ENCODE data around the gene KDM2B. TPM values are rescaled to one million over a fixed set of nuclear protein-coding genes. Genes with fewer than 3 reads are reported as not detected.

Gene KDM2B
- polyA plus RNA-seq, 1 donor from 2014 or later = 85.5 TPM

DNA sequence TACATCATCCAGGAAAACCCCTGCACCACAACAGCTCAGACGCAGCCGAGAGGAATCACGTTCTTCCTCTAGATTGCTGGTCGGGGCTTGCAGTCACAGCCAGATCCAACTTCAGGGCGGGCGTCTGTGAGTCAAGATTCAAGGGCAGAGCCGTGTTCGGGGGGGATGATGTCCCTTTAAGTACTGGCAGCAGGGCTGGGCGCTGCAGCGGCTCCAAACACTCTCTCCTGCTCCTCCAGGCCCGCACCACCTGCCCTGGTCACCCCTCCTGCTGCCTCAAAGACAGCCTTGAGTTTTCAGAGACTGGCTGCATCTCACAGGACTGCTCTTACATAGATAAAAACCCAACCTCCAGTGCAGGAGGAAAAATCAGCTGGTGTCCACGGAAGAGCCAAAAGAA, 68.3 kb downstream of the KDM2B start:
- Histone ChIP-seq H2AFZ (ENCODE audit: low read depth, low read length) (no peak overlapping the region), H3K79me2 (replicated peaks; ENCODE audit: insufficient read depth, low read length) (no peaks in the 10 kb centered on the region), H4K20me1 (ENCODE audit: insufficient read depth) (no peaks in the 10 kb centered on the region), H3F3A (ENCODE audit: insufficient read depth, low read length, poor library complexity, severe bottlenecking) (no peaks in the 10 kb centered on the region), H3K9me2 (ENCODE audit: insufficient read depth, low read length) (no peaks in the 10 kb centered on the region), H3K9me3 (ENCODE audit: low read length) (no peaks in the 10 kb centered on the region), H3K27me3 (ENCODE audit: insufficient read depth, low read depth, low read length) (no peaks in the 10 kb centered on the region), H3K4me2 (ENCODE audit: low read length) (no peak overlapping the region), H3K36me3 (ENCODE audit: insufficient read depth, low read length) (no peaks in the 10 kb centered on the region), H3K9ac (ENCODE audit: low read length) (no peak overlapping the region), H3K4me3 (ENCODE audit: low read length) (no peak overlapping the region), H3K27ac (ENCODE audit: low read length) (no peak overlapping the region)
- TF ChIP-seq, protein P1, sequence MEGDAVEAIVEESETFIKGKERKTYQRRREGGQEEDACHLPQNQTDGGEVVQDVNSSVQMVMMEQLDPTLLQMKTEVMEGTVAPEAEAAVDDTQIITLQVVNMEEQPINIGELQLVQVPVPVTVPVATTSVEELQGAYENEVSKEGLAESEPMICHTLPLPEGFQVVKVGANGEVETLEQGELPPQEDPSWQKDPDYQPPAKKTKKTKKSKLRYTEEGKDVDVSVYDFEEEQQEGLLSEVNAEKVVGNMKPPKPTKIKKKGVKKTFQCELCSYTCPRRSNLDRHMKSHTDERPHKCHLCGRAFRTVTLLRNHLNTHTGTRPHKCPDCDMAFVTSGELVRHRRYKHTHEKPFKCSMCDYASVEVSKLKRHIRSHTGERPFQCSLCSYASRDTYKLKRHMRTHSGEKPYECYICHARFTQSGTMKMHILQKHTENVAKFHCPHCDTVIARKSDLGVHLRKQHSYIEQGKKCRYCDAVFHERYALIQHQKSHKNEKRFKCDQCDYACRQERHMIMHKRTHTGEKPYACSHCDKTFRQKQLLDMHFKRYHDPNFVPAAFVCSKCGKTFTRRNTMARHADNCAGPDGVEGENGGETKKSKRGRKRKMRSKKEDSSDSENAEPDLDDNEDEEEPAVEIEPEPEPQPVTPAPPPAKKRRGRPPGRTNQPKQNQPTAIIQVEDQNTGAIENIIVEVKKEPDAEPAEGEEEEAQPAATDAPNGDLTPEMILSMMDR (IDR thresholded peaks at IDR 0.05; ENCODE audit: poor library complexity, severe bottlenecking) = no peak
- no peak for TF ChIP-seq SMC3 (conservative IDR thresholded peaks at IDR 0.05; ENCODE audit: poor library complexity)
- TF ChIP-seq, protein P2, sequence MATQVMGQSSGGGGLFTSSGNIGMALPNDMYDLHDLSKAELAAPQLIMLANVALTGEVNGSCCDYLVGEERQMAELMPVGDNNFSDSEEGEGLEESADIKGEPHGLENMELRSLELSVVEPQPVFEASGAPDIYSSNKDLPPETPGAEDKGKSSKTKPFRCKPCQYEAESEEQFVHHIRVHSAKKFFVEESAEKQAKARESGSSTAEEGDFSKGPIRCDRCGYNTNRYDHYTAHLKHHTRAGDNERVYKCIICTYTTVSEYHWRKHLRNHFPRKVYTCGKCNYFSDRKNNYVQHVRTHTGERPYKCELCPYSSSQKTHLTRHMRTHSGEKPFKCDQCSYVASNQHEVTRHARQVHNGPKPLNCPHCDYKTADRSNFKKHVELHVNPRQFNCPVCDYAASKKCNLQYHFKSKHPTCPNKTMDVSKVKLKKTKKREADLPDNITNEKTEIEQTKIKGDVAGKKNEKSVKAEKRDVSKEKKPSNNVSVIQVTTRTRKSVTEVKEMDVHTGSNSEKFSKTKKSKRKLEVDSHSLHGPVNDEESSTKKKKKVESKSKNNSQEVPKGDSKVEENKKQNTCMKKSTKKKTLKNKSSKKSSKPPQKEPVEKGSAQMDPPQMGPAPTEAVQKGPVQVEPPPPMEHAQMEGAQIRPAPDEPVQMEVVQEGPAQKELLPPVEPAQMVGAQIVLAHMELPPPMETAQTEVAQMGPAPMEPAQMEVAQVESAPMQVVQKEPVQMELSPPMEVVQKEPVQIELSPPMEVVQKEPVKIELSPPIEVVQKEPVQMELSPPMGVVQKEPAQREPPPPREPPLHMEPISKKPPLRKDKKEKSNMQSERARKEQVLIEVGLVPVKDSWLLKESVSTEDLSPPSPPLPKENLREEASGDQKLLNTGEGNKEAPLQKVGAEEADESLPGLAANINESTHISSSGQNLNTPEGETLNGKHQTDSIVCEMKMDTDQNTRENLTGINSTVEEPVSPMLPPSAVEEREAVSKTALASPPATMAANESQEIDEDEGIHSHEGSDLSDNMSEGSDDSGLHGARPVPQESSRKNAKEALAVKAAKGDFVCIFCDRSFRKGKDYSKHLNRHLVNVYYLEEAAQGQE (IDR thresholded peaks at IDR 0.05; ENCODE audit: borderline replicate concordance) = no peak

DNA sequence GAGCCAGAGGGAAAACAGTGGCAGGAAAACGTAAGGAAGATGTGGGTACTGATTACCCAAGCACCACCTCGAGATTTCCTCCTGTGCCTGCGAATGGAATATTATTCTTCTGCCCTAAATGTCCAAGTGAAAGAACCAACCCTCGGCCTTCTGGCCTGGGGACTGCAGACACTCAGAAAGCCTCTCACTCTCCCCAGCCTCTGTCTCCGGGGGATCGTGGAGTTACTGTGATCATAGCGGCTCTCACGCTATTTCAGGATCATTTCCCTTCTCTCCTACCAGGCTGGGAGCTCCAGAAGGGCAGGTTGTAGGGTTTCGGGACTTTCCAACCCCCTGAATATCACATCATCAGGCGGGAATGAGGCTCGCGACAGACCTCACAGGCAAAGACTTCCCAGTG, 68.9 kb downstream of the KDM2B start:
- H3K9ac ChIP-seq (ENCODE audit: low read length) = no peak overlapping the region
- no peaks in the 10 kb centered on the region for H3F3A ChIP-seq (ENCODE audit: insufficient read depth, low read length, poor library complexity, severe bottlenecking)
- H3K4me3 ChIP-seq (ENCODE audit: low read length) = no peak overlapping the region
- no peak overlapping the region for H3K4me2 ChIP-seq (ENCODE audit: low read length)
- no peaks in the 10 kb centered on the region for H3K9me2 ChIP-seq (ENCODE audit: insufficient read depth, low read length)
- no peaks in the 10 kb centered on the region for H4K20me1 ChIP-seq (ENCODE audit: insufficient read depth)
- no peaks in the 10 kb centered on the region for H3K9me3 ChIP-seq (ENCODE audit: low read length)
- TF ChIP-seq POLR2AphosphoS5 (IDR thresholded peaks at IDR 0.05) = no peak
- no peak for TF ChIP-seq TAF1 (IDR thresholded peaks at IDR 0.05; ENCODE audit: low read depth)
- TF ChIP-seq, protein P1 (IDR thresholded peaks at IDR 0.05; ENCODE audit: poor library complexity, severe bottlenecking) = no peak
- no peak for TF ChIP-seq SMC3 (conservative IDR thresholded peaks at IDR 0.05; ENCODE audit: poor library complexity)
- no peak for TF ChIP-seq EZH2 (IDR thresholded peaks at IDR 0.05; ENCODE audit: borderline replicate concordance, insufficient read depth, low read length, poor library complexity, severe bottlenecking)
- no peak for TF ChIP-seq RAD21 (conservative IDR thresholded peaks at IDR 0.05)
- TF ChIP-seq EP300 (conservative IDR thresholded peaks at IDR 0.05; ENCODE audit: poor library complexity, severe bottlenecking) = no peak
- no peak for TF ChIP-seq MXI1 (conservative IDR thresholded peaks at IDR 0.05; ENCODE audit: poor library complexity, severe bottlenecking)
- TF ChIP-seq, protein P2 (IDR thresholded peaks at IDR 0.05; ENCODE audit: borderline replicate concordance) = no peak
- H3K36me3 ChIP-seq (ENCODE audit: insufficient read depth, low read length) = no peaks in the 10 kb centered on the region
- no peaks in the 10 kb centered on the region for H3K27me3 ChIP-seq (ENCODE audit: insufficient read depth, low read depth, low read length)
- no peak overlapping the region for H3K27ac ChIP-seq (ENCODE audit: low read length)
- H3K79me2 ChIP-seq (replicated peaks; ENCODE audit: insufficient read depth, low read length) = no peaks in the 10 kb centered on the region
- H2AFZ ChIP-seq (ENCODE audit: low read depth, low read length) = no peak overlapping the region
